Prostate gland (tissue), 2 donors: ENCODE data around the gene RPLP2. TPM values are rescaled to one million over a fixed set of nuclear protein-coding genes. Genes with fewer than 3 reads are reported as not detected.

Source experiments
- DNase-seq: peaks from one replicate; pipeline ENCODE4 v3.0.0-alpha.2; 2019; ENCODE audit warnings: low spot score
- H3K27ac ChIP-seq, 2 donors: fragments of 200-600 bp; sonication (generic); 2 replicates each; pipeline ENCODE4 v1.5.1; 2017 to 2019
- H3K27me3 ChIP-seq: fragments of 200-600 bp; sonication (generic); replicated peaks from 2 replicates; pipeline ENCODE4 v1.5.1; 2019; ENCODE audit not compliant: insufficient read depth
- H3K36me3 ChIP-seq, 2 donors: fragments of 200-600 bp; sonication (generic); 1 replicate in 1 of 2; 2 replicates in 1 of 2; pipeline versions ENCODE4 v1.5.1 to v1.8.1; 2017 to 2019
- H3K4me1 ChIP-seq: fragments of 200-600 bp; sonication (generic); replicated peaks from 2 replicates; pipeline ENCODE4 v1.5.1; 2019
- H3K4me3 ChIP-seq, 2 donors: fragments of 200-600 bp; sonication (generic); 2 replicates each; pipeline ENCODE4 v1.5.1; 2017 to 2019
- H3K9me3 ChIP-seq: fragments of 200-600 bp; sonication (generic); 2 replicates; pipeline ENCODE4 v1.5.1; 2017
- POLR2A ChIP-seq: fragments of 450-650 bp; IDR thresholded peaks from one replicate; pipeline ENCODE4 v1.6.1; 2016; ENCODE audit warnings: antibody characterized with exemption, mild to moderate bottlenecking
- POLR2AphosphoS5 ChIP-seq: sonication (generic); formaldehyde crosslinking; IDR thresholded peaks from one replicate; pipeline ENCODE4 v1.6.1; 2017; ENCODE audit warnings: antibody characterized with exemption
- WGBS: methylation state at CpG from one replicate; pipeline ENCODE4 v1.1.5; 2018; 5-methylcytosine and 5-hydroxymethylcytosine counted together
- intact Hi-C: fragments of 100-400 bp; cut with DNase I; formaldehyde crosslinking; loops from one replicate; pipeline ENCODE4 v1.14.2; 2022
- total RNA-seq, 2 donors: library from RNA; depleted of rRNA; stranded (reverse); fragments of >200 nt; gene quantifications; one replicate each; pipeline ENCODE4 v1.1.0, GENCODE V29; 2016
- TF ChIP-seq, protein P1 (sequence below), 4 experiments: fragments of 200-600 bp in 2 of 4; fragments of 450-650 bp in 2 of 4; sonication (generic) in 2 of 4; IDR thresholded peaks; 1 replicate in 3 of 4; 2 replicates in 1 of 4; pipeline ENCODE4 v1.5.1; 2016 to 2019; ENCODE audit warnings: antibody characterized with exemption in 4 of 4, mild to moderate bottlenecking in 2 of 4, moderate library complexity in 2 of 4

Gene RPLP2
- total RNA-seq, 2 donors from 2014 or later = 431 to 906 TPM

DNA sequence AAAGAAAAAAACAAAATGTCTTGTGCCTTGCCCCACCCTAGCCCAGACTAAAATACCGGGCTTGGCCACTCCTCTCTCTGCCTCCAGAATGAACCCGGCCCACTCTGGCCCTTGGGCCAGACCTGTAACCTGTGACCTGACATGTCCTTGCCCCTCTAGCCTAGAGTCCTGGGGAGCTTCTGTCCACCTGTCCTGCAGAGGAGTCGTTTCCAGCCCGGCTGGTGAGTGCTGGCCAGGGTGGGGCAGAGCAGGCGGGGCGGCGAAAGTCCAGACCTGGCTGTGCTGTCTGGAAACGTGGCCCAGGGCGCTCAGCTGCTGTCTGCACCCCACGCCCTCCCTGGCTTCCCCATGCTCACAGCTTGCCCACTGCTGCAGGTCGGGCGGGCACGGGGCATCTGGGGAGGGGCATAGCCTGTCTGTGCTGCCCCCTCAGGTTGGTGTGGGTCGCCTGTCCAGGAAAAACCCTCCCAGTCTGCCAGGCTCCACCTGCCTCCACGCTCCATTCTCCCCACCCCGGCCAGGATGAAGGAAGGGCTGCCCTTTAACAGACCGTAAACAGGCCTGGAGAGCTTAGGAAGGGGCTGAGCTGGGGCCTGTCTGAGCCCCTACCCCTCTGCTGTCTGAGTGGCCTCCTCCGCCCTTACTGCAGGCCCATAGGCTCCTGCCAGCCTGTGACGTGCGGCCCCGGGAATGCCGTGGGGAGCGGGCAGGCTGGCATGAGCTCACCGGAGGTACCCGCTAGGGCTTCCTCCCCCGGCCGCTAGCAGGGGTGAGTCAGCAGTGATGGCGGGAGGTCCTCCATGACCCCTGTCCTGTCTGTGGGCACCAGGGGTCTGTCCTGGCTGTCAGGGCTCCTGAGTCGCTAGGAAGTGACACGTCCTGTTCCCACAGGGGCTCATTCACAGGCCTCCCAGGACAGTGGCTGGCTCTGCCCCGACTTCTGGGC, 24.9 kb downstream of the RPLP2 start:
- H3K27ac ChIP-seq = peak overlapping the region; percentile 76 to 77
- DNase-seq = peak; percentile 59
- peaks cover 23% of the 10 kb centered on the region for H3K4me1 ChIP-seq
- 17% methylated on average over 24 of the region's 31 CpGs for WGBS
- peak; percentile 63 for TF ChIP-seq POLR2AphosphoS5
- TF ChIP-seq, protein P1, sequence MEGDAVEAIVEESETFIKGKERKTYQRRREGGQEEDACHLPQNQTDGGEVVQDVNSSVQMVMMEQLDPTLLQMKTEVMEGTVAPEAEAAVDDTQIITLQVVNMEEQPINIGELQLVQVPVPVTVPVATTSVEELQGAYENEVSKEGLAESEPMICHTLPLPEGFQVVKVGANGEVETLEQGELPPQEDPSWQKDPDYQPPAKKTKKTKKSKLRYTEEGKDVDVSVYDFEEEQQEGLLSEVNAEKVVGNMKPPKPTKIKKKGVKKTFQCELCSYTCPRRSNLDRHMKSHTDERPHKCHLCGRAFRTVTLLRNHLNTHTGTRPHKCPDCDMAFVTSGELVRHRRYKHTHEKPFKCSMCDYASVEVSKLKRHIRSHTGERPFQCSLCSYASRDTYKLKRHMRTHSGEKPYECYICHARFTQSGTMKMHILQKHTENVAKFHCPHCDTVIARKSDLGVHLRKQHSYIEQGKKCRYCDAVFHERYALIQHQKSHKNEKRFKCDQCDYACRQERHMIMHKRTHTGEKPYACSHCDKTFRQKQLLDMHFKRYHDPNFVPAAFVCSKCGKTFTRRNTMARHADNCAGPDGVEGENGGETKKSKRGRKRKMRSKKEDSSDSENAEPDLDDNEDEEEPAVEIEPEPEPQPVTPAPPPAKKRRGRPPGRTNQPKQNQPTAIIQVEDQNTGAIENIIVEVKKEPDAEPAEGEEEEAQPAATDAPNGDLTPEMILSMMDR (IDR thresholded peaks at IDR 0.05) = peak in 1 of 4 experiments; percentile 31
- peak; percentile 67 for TF ChIP-seq POLR2A
- H3K27me3 ChIP-seq = no peaks in the 10 kb centered on the region
- intact Hi-C loops = no loop called here
- H3K9me3 ChIP-seq = no peaks in the 10 kb centered on the region
- peak overlapping the region; percentile 6 to 24 for H3K4me3 ChIP-seq
- peaks cover 0 to 3% of the 10 kb centered on the region in 2 donors for H3K36me3 ChIP-seq

DNA sequence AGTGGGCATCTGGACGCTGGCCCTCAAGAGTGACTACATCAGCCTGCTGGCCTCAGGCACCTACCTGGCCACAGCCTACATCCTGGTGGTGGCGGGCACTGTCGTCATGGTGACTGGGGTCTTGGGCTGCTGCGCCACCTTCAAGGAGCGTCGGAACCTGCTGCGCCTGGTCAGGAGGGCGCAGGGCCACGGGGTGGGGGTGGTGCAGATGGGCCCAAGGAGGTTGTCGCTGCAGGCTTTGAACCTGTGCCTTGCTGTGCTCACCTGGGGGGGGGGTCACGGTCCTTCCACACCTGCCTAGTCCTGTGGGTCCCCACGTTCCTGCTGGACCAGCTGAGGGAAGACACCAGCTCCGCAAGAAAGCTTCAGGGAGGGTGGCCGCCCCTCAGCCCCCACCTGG, 26.5 kb downstream of the RPLP2 start:
- DNase-seq = no peak
- H3K27ac ChIP-seq = no peak overlapping the region
- intact Hi-C loops = no loop called here
- H3K4me1 ChIP-seq = peaks cover 25% of the 10 kb centered on the region
- TF ChIP-seq POLR2AphosphoS5 = no peak
- no peak for TF ChIP-seq POLR2A
- TF ChIP-seq, protein P1 (IDR thresholded peaks at IDR 0.05) = no peak
- peaks cover 4 to 6% of the 10 kb centered on the region in 2 donors for H3K36me3 ChIP-seq
- H3K27me3 ChIP-seq = no peaks in the 10 kb centered on the region
- H3K4me3 ChIP-seq = no peak overlapping the region
- H3K9me3 ChIP-seq = no peaks in the 10 kb centered on the region
- 89% methylated on average over 11 of the region's 14 CpGs for WGBS

DNA sequence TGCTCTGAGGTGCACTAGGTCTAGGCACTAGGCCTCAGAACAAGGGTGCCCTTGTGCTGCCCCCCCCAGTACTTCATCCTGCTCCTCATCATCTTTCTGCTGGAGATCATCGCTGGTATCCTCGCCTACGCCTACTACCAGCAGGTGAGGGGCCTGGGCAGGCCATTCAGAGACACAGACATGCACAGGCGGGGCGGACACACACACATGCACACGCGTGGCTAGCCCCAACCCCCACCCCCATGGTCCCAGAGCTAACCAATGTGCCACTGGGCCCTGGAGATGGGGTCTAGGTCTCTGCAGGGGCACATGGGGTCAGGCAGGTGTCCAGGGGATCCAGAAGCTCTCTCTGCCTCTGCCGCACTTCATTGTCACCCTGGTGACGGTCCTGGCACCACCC, 26.9 kb downstream of the RPLP2 start:
- no peak overlapping the region for H3K27ac ChIP-seq

GRCh38 chr11:837189-837989, 27.6 kb downstream of the RPLP2 start:
- no peak overlapping the region for H3K27ac ChIP-seq
- peaks cover 26% of the 10 kb centered on the region for H3K4me1 ChIP-seq
- 89% methylated on average over 16 of the region's 22 CpGs for WGBS

More for the DNA sequence above, 26.9 kb downstream of the RPLP2 start:
- Histone ChIP-seq H3K36me3 (peaks cover 4 to 6% of the 10 kb centered on the region in 2 donors), H3K4me3 (no peak overlapping the region), H3K27me3 (no peaks in the 10 kb centered on the region), H3K9me3 (no peaks in the 10 kb centered on the region), H3K4me1 (peaks cover 29% of the 10 kb centered on the region)
- intact Hi-C loops = no loop called here
- DNase-seq = no peak
- TF ChIP-seq, protein P1 (IDR thresholded peaks at IDR 0.05) = no peak
- TF ChIP-seq POLR2AphosphoS5 (no peak), POLR2A (no peak)
- 86% methylated on average over 9 of the region's 9 CpGs for WGBS

More at GRCh38 chr11:837189-837989, 27.6 kb downstream of the RPLP2 start:
- no peak for DNase-seq
- Histone ChIP-seq H3K36me3 (peaks cover 4 to 6% of the 10 kb centered on the region in 2 donors), H3K9me3 (no peaks in the 10 kb centered on the region), H3K4me3 (no peak overlapping the region), H3K27me3 (no peaks in the 10 kb centered on the region)
- intact Hi-C loops = no loop called here
- TF ChIP-seq POLR2AphosphoS5 (no peak), POLR2A (no peak)
- TF ChIP-seq, protein P1 (IDR thresholded peaks at IDR 0.05) = no peak
